ENCODE data around the gene SBNO2.

SBNO2 gene

GRCh38 chr19:1093330-1093729 lies 80.7 kb downstream of the SBNO2 start:
- no peak overlapping the region for H3K4me3 ChIP-seq (ENCODE audit: low read depth, low read length)
- H3K27me3 ChIP-seq = no peaks in the 10 kb centered on the region
- TF ChIP-seq CTCF (IDR thresholded peaks at IDR 0.05; ENCODE audit: low read depth, low read length) = no peak
- H3K36me3 ChIP-seq = peaks cover 49% of the 10 kb centered on the region
- peaks cover 4% of the 10 kb centered on the region for H3K4me1 ChIP-seq
- no peaks in the 10 kb centered on the region for H3K9me3 ChIP-seq
- no peak for DNase-seq

GRCh38 chr19:1091544-1092175 lies 82.4 kb downstream of the SBNO2 start:
- H3K4me3 ChIP-seq (ENCODE audit: low read depth, low read length) = no peak overlapping the region
- peaks cover 4% of the 10 kb centered on the region for H3K4me1 ChIP-seq
- DNase-seq = no peak
- TF ChIP-seq CTCF (IDR thresholded peaks at IDR 0.05; ENCODE audit: low read depth, low read length) = no peak
- no peaks in the 10 kb centered on the region for H3K9me3 ChIP-seq
- H3K27me3 ChIP-seq = no peaks in the 10 kb centered on the region
- peaks cover 51% of the 10 kb centered on the region for H3K36me3 ChIP-seq

- H3K36me3 ChIP-seq = peaks cover 51% of the 10 kb centered on the region
- DNase-seq = peak; percentile 6
- H3K9me3 ChIP-seq = no peaks in the 10 kb centered on the region
- H3K4me1 ChIP-seq = peaks cover 4% of the 10 kb centered on the region
- H3K4me3 ChIP-seq (ENCODE audit: low read depth, low read length) = no peak overlapping the region
- TF ChIP-seq CTCF (IDR thresholded peaks at IDR 0.05; ENCODE audit: low read depth, low read length) = no peak
- no peaks in the 10 kb centered on the region for H3K27me3 ChIP-seq
Observed at GRCh38 chr19:1090731-1091543, 83.1 kb downstream of the SBNO2 start.

GRCh38 chr19:1089891-1090290 lies 84.2 kb downstream of the SBNO2 start:
- Histone ChIP-seq H3K36me3 (peaks cover 51% of the 10 kb centered on the region), H3K4me1 (peaks cover 4% of the 10 kb centered on the region), H3K4me3 (ENCODE audit: low read depth, low read length) (no peak overlapping the region), H3K27me3 (peaks cover 7% of the 10 kb centered on the region), H3K9me3 (no peaks in the 10 kb centered on the region)
- no peak for DNase-seq
- no peak for TF ChIP-seq CTCF (IDR thresholded peaks at IDR 0.05; ENCODE audit: low read depth, low read length)

- DNase-seq = no peak
- Histone ChIP-seq H3K36me3 (peaks cover 50% of the 10 kb centered on the region), H3K27me3 (peaks cover 14% of the 10 kb centered on the region), H3K4me3 (ENCODE audit: low read depth, low read length) (no peak overlapping the region), H3K9me3 (no peaks in the 10 kb centered on the region), H3K4me1 (peaks cover 4% of the 10 kb centered on the region)
- no peak for TF ChIP-seq CTCF (IDR thresholded peaks at IDR 0.05; ENCODE audit: low read depth, low read length)
Observed at GRCh38 chr19:1089126-1089771, 84.8 kb downstream of the SBNO2 start.

Measured in BE2C (cell line).